Fibroblast of upper back skin (primary cell): ENCODE results near the gene SCN1B.

Experiments used
- DNase-seq: peaks from one replicate; pipeline ENCODE4 v3.0.0-alpha.2; 2013

SCN1B gene

GRCh38 chr19:35079826-35080225, 49.6 kb downstream of the SCN1B start:
- DNase-seq: no peak

GRCh38 chr19:35080613-35081170, 50.4 kb downstream of the SCN1B start:
- no peak for DNase-seq

GRCh38 chr19:35081201-35081600, 50.9 kb downstream of the SCN1B start:
- no peak for DNase-seq

- no peak for DNase-seq
Observed at GRCh38 chr19:35083691-35084508, 53.6 kb downstream of the SCN1B start.

GRCh38 chr19:35084509-35084762, 54.2 kb downstream of the SCN1B start:
- no peak for DNase-seq

- no peak for DNase-seq
Observed at GRCh38 chr19:35085947-35086346, 55.7 kb downstream of the SCN1B start.

- no peak for DNase-seq
Observed at GRCh38 chr19:35086455-35086854, 56.2 kb downstream of the SCN1B start.

GRCh38 chr19:35087393-35087792, 57.1 kb downstream of the SCN1B start:
- DNase-seq: no peak

- peak; percentile 92 for DNase-seq
Observed at GRCh38 chr19:35088131-35088913, 58.1 kb downstream of the SCN1B start.

GRCh38 chr19:35089554-35089953, 59.3 kb downstream of the SCN1B start:
- DNase-seq: no peak
